GM19035 (cell line): ENCODE data around the gene NOS1AP.
"Not testable (repeated sequence)": the region's sequence is repeated elsewhere in the genome, so short reads cannot be mapped to it uniquely, and the experiment has no call there.

ENCODE experiments used
- ATAC-seq: cut with Tn5 transposase; IDR thresholded peaks from one replicate; pipeline ENCODE4 v1.9.1; 2021; ENCODE audit not compliant: unreplicated experiment

NOS1AP gene

GRCh38 chr1:162191396-162192305, 122.2 kb downstream of the NOS1AP start:
- ATAC-seq: no peak

DNA sequence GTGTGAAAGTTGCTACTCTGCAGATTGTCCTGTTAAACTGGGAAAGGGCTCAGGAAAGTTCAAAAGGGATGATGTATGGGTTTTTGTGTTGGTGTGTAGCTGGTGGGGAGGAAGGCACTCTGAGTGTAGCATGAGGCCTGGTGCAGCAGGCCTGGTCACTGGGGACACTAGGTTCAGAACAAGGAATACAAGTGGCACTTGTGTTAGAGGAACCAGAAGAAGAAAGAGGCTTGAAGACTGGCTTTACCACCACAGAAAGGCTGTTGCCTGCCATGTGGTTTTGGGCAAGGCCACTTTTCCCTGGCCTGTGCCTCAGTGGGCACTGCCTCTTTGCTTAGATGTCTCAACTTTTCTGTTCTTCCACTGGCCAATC, 122.8 kb downstream of the NOS1AP start:
- no peak for ATAC-seq

GRCh38 chr1:162192763-162193162, 123.3 kb downstream of the NOS1AP start:
- no peak for ATAC-seq

GRCh38 chr1:162193221-162193620, 123.7 kb downstream of the NOS1AP start:
- ATAC-seq: no peak

DNA sequence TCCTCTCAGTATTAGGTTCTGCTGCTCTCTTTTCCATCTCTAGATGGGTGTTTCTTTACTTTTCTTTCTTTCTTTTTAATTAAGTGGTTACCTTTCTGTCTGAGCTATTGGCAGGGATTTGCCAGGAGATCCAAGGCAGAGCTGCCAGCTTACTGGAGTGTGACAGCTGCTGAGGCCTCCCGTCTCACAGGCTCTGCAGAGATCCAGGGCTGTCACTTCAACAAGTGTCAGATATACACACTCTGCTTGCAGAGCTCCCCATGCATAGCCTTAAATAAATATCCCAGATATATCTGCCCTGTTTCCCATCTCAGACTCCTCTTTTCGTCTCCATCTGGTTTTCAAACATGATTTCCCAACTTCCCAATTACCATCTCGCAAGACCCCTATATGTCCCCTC, 124.3 kb downstream of the NOS1AP start:
- no peak for ATAC-seq

DNA sequence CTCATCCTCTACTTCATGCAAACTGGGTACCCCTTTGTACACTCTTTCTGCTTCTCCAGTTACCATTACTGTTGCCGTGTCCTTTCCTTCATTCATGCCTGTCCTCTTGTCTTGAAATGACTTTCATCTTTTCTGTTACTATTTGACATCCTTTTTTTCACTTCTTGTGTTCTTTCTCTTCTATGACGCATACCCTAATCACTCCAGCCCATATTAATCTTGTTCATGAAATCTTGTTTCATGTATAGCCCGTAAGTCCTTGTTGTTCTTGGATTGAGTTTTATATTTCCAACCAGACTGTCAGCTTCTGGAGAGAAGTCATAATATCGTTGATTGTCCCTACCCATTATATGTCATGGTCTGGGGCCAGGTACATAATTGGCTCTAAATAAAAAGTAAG, 126.1 kb downstream of the NOS1AP start:
- no peak for ATAC-seq

DNA sequence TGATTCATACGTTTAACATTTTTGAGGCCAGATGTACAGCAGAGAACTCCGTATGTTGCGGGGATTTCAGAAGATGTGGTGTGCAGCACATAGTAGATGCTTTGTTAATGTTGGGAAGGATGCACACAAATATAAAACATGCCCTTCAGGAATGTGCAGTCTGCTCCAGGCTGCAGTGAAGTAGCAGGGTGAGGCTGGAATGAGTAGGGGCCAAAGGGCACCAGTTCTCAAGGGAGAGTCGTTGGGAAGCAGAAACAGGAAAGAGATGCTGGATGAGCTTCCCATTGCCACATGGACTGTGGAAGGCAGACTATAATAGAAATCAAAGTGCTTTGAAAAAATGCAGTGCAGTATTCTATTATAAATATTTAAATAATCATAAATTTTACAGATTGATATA, 126.9 kb downstream of the NOS1AP start:
- ATAC-seq: no peak

GRCh38 chr1:162197041-162197531, 127.6 kb downstream of the NOS1AP start:
- no peak for ATAC-seq

DNA sequence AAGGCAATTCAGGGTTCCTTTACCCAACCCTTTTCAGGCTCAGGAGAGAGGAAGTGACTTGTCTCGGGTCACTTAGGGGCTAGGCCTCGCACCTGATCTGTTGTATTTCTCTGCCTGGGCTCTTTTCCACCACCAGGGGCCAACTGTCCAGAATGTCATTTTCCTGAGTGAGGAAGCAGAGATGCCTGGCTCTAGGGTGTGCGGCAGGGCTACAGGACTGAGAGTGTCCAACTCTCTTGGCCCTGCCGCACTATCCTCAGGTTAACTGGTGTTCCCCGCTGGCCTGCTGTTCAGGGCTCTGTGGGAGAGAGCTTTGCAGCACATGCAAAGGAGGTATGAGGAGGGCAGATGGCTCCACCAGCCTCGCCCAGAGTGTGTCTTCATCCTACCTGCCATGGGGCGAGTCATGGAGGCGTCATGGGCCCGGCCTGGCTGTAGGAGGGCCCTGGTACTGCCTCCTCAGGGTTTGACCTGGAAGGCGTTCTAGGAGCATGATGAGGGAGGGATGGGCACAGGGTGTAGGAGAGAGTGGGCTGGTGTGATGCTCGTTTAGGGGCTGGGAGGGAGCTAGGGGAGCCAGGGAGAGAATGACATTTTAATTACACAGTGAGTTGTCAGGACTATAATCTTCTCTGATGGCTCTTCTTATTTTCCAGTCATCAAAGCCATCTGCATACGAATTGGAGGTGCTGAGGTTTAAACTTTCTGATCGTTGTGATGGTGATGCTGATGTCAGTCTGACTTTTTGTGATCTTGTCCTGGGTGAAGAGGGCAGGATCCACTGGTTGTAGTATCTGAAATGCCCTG, 128.3 kb downstream of the NOS1AP start:
- no peak for ATAC-seq

DNA sequence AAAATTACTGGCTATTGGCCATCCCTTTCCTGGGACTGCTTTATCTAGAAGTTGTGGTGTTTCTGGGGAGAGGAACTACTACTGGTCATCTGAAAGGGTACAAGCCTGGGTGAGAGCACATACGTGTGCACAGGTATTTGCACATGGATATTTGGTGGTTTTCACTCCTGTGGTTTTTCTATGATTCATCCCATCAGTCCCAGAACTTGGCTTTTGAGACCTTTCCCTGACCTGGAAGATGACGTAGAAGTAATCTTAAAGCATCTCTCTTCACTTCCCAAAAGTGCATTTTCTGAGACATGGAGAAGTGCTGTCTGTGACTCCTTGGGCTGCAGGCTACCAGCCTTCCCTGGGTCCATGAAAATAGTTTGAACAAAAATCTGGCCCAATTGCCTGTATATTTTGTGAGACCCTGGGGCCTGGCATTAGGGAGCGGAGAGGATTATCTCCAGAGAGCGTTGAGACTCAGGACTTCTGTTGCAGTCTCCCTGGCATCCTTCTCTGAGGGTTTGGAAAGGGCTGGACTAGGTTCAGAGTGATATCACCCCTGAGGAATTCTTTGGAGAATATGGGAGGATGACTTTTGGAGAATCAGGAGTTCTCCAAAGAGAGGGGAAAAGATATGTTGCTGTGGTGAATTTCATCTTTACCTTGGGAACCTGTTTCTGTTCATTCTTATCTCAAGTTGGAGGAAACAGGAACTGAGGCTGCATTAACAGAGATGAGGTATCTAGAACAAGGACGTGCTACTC, 130.8 kb downstream of the NOS1AP start:
- ATAC-seq: no peak

- not testable (repeated sequence) for ATAC-seq
Measured at GRCh38 chr1:162201062-162201461, 131.6 kb downstream of the NOS1AP start.

DNA sequence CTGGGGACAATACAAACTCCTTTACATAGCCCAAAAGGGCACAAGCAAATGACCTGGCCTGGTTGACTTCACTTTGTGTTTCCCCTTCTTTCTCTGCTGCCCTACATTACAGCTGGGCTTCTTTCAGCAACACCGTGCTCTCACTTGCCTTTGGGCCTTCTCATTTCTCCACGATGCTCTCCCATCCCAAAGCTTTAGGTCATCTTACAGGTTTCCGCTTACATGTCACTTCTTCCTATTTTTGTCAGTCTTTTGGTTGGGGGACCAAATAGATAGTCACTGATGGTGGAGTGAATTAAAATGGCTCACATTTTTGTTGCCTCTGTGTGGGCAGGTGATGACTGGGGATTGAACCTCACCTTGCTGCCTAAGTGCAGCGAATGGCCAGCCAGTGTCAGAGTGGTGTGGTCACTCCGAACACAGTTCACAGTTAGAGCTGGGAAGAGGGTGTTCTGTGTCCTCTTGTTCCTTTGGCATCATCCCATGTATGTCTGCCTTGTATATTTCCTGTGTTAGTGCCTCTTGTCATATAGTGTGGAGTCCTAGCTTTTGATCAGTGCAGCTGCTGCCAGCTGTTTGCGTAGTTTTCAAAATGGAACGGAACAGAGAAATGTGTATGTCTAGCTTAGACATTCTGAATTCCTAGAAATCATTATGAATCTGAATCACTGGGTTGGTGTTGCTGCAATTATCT, 134.8 kb downstream of the NOS1AP start:
- ATAC-seq: no peak

DNA sequence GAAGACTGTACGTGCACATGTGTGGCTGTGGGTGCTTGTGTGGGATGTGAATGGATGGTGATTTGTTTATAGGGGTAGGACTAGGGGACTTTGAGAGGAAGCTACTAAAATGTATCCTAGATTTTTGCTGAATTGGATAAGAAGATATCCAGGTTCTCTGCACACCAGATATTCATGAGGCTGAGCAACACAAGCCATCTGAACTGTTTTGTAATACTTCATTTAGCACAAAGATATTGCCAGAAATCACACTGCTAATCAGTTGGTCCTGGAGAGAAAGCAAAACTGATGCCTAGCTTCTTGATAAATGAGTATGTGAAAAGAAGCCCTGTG, 135.3 kb downstream of the NOS1AP start:
- no peak for ATAC-seq

DNA sequence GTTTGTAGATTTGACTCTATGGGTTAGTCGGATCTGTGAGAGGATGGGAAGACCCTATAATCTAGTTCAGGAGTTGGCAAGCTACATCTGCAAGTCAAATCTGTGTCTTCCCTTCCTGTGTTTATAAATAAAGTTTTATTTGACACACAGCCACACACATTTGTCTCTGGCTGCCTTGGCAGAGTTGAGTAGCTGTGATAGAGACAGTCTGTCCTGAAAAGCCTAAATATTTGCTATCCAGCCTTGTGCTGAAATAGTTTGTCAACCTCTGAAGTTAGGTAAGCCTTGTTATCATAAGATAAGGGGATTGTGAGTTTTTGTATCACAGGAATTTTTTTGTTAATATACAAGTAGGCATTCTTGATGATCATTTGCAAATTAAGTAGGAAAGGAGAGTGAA, 136.8 kb downstream of the NOS1AP start:
- no peak for ATAC-seq

GRCh38 chr1:162206749-162207635, 137.5 kb downstream of the NOS1AP start:
- ATAC-seq: no peak

GRCh38 chr1:162207862-162208261, 138.4 kb downstream of the NOS1AP start:
- no peak for ATAC-seq

GRCh38 chr1:162210196-162210595, 140.7 kb downstream of the NOS1AP start:
- ATAC-seq: no peak

DNA sequence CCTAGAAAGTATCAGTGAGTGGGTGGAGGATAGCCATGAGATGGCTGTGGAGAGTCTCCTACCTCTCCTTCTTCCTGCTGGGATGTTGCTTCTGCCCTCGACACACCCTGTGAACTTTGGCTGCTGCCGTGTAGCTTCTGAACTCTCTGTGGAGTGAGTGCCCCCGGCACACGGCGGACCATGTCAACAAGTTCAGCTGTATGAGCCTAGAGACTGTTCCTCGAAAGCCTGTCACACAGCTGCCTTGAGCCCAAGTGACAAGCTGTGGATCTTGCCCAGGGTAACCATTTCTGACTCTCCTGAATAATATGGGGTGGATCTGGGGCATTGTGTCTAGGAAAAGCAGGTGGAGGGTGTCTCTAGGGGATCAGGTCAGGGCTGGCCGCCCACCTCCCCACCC, 143.2 kb downstream of the NOS1AP start:
- no peak for ATAC-seq

DNA sequence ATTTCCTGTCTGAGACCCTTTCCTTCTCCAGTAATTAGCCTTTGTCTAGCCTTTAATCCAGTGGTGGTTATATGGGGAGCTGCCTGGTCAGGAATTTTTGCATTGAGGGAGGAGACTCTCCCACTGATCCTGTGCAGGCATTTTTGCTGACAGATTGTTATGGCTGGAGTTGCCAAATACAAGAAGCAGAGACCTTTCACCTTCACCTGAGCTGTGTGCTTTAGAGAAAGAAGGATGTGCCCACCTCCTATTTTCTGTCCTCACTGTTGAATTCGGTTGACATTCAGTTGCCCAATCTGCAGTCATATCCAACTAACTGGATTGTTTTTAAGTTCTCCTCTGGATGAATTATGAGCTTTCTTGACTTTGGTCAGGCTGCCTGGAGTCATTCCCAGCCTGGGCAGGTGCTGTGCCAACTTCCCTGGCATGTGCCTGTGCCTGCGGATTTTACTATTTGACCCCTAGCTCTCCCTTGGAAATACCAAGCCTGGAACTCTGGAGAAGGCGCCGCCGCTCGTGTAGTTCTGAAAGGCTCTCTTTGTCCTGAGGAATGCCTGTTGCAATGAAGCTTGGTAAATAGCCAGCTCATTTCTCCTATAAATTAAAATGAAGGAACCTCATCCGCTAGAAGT, 143.9 kb downstream of the NOS1AP start:
- no peak for ATAC-seq
